HG02610 (cell line): Measurements from ENCODE around the gene NOS3.

Source experiments
- ATAC-seq: cut with Tn5 transposase; IDR thresholded peaks from one replicate; pipeline ENCODE4 v1.9.1; 2021; ENCODE audit warnings: mild to moderate bottlenecking, moderate library complexity; ENCODE audit not compliant: unreplicated experiment

The NOS3 gene

DNA sequence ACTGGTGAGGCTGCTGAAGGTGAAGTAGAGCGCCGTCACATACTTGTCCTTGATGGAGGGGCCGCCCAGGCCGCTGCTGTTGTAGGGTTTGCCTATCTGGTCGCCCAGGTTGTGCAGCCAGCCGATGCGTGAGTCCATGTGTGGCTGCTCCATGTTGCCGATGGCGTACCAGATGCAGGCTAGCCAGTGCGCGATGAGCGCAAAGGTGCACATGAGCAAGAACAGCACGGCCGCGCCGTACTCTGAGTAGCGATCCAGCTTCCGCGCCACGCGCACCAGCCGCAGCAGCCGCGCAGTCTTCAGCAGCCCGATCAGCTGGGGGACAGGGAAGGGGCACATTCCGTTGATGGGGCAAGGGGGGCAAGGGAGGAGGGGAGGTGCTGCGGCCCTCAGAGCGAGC lies 39.3 kb upstream of the NOS3 start:
- ATAC-seq, result no peak

DNA sequence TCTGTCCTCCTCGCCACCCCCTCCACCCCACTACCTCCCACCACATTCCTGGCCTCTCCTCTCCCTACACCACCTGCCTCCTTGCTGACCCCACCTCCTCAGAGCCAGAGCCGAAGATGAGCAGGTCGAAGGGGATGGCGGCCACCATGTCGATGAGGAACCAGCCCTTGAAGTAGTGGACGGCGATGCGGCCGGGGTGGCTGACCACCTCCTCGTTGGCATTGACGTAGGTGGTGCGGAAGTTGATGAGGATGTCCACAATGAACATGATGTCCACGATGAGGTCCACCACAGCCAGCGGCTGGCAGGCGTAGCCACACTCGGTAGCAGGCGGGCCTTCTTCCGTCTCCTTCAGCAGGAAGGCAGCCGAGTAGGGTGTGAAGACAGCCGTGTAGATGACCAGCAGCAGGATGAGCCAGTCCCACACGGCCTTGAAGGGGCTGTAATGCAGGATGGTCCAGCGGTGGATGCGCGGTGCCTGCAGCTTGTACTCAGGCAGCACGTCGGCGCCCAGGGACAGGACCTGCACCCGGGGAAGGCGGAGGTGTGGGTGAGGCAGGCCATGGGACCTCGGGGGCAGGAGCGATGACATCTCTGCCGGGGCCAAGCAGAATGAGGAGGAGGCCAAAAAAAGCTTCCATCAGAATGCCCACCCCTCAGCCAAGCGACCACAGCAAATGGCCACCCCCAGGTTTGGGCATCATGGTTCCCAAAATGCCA lies 38.3 kb upstream of the NOS3 start:
- no peak for ATAC-seq

DNA sequence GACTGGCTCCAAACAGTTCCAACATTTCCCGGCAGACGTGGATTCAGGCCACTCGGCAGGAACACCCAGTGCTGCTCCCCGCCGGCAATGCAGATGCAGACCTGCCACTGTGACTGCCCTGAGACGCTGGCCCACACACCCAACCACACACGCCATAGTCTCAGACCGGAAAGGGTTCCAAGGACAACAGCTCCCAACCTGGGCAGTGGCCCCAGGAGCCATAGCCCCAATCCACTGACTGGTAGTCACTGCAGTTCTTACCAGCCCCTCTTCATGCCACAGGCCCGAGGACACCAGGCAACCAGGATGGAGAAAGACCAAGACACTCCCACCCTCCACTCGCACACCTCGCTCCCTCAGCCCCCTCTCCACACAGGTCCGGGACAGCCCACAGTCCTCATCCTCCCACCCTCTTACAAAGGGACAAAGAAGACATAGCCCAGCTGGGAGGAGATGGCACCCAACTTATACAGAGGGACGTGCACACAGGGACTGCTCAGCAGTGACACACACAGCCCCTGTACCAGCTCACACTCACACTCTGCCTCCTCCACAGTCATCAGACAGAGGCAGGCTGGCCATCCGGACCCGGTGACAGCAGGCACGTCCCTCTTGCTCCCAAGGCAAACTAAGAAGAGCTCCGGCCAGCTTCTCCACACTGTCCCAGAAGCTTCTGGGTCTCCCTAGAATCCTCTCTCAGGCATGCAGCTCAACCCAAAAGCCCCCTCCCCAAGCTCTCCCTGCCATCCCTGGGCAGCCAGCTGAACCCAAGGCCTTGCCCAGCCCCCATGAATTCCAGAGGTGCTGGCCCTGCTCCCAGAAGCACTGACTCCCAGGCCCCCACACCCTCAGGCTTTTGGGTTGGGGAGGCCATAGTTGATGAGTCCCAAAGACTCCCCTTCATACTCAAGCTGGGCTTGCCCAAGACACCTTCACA lies 37.5 kb upstream of the NOS3 start:
- no peak for ATAC-seq

DNA sequence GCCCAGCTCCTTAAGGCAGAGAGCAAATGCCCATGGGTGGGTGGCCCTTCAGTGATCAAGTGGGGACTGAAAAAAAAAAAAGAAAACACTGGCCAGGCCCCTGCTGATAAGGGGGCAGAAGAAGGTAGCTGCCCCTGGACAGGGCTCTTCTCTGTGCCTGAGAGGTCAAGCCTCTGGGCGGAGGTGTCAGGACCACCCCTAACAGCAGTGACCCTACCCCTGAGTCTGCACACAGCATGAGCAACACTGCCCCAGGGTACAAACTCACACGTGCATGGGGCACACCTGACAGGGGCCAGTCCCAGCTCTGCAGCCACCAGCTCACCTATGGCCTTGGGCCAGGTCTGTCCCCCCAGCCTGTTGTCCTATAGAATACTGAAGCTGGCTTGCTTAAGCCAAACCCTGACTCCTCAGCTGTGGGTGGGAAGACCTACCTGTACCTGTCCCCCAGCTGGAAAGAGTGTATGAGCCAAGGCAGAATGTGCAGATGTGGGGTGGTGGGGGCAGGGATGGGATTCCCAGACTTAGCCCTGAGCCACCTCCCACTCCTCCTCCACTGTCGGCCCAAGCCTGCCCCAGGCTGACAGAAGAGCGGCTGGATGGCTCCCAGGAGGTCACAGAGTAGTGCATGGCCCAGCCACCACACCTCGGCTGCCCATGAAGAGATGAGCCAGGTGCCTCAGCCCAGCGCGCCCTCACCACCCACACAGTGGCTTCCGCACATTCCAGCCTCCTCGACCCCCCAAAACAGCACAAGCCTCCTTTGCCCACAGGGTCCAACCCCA lies 36.4 kb upstream of the NOS3 start:
- ATAC-seq, result no peak

DNA sequence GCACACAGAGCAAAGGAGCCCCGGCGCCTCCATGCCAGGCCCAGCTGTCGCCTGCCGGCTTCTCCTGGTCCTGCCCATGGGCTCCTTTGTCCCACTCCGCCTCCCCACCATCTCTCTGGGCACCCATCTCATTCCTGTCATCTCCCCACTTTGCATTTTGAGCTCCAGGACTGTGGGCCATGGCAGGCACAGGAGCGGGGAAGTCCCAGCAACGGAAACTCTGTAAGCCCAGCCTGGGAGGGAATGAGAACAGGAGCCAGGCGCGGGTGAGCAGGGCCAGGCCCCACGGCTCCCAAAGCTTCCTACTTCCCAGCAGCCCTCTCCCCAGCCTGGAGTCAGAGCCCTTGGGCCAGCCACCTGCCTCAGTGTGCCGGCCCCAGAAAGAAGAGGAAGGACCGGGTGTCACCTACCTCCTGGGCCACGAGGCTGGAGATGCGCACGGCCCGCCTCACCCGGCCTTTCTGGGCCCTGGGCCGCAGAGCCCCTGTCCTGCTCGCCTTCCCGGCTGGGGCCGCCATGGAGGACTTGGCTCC lies 35.8 kb upstream of the NOS3 start:
- no peak for ATAC-seq

DNA sequence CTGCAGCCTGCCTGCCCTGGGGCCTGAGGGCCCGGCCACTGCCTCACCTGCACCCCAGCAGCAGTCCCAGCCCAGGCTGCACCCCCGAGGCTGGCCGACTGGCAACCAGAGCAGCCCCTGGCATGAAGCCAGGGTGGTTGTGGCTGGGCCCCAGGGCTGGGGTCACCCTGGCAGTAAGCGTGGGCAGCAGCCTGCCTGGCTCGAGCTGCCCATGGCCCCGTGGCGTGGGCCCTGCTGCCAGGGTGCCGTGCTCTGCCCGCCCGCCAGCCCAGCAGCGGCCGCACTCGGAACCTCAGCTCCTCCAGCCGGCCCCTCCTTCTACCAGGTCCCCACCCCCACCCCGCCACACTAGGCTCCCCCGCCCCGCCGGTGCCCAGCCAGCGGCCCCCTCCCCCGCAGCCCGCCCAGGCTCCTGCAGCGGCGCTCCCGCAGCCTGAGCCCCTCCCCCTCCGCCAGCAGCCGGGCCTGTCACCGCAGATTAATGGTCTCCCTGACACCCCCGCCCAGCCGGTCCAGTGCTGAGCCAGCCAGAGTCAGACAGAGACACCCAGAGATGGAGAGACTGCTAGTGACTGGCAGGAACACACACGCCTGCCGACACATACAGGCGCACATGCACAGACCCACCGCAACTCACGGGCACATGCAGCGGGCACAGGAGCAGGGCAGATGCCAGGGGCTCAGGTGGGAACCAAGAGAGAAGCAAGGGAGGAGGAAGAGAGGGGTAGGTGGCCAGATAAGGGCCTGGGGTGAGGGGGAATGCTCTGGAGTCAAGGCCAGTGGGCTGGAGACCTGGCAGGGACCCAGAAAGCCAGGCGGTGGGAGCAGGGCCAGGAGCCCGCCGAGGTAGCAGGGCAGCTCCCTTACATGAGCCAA lies 35.1 kb upstream of the NOS3 start:
- no peak for ATAC-seq

DNA sequence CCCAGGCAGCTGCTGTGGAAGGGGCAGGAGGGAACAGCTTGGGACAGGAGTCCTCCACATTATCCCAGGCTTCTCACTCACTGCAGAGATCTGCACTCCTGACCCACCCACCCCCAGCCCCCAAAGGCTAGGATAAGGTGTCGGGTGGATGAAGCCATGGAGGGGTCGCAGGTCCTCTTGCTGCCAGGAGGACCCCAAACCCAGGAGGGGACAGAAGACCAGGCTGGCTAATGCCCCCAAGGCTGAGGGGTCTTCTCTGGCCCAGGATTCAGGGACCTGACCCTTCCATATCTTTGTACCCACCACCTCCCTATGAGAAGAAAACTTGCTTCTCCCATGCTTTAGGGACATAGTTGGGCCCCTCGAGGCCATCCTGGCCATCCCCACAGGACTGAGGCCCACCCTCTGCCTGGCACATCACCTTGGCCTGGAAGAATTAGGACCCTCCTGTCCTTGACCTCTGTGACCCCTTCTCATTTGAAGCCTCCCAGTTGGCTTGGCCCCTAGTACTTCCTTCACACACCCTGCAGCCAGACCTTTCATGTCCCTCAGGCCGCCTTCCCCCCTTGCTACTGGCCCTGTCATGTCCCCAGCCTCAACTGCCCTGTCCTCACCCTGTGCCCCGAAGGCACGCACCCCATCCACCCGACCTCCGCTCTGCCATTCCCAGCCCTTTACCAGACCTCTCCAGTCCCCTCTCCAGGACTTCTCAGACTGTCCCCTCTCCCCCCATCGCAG lies 34.3 kb upstream of the NOS3 start:
- ATAC-seq, result no peak

DNA sequence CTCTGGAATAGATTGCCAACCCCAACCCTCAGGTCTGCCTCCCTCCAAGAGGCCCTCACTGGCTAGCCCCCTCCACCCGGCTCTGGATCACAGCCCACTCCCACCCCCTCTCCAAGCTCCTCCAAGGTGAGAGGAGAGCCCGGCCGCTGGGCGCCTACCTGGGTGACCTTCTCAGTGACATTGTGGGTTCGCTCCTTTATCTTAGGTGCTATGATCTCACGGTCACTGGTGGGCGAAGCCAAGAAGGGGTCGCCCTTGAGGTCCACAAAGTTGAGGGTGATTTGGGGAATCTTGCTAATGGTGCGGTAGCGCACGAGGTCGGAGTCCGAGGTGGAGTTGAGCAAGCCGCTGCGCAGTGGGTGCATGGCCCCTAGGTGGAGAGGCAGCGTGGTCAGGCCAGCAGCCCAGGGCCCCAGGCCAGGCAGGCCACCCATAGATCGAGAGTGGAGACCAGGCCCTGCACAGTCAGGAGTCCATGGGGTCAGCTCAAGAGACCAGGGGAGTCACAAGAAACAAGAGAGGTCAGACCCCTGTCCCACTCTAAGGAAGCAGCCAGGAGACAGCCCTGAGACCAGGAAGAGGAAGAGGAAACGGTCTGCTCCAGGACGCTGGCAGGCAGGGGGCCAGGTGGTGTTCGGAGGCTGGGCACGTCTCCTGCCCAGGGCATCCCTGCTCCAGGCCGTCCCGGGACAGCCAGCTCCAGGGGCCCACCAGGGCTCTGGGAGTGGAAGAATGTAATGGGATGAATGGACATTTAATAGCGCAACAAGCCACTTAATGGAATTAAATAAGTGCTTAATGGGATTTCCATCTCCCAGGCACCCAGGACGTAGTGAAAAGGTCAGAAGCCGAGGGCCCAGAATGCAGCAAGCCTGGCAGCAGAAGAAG lies 33.4 kb upstream of the NOS3 start:
- ATAC-seq, result no peak

DNA sequence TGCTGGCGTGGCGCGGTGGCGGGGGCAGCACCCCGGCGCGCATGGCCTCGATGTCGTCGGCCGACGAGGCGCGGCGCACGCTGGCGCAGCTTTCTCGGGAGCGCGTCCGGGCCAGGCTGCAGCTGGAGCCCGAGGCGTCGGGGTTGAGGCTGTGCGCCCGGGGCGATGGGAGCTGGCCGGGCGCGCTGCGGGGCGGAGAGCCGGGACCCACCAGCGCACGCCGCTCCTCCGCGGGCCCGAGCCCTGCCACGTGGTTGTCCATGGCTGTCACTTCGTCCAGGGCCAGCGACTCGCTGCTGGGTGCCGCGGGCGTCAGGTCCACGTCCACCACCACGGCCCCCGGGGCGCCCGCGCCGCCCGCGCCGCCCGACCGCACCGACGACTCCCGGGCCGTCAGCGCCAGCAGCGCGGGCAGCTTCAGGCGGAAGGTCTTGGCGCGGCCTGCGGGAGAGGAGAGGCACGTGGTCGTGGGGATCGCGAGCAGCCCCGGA lies 32.7 kb upstream of the NOS3 start:
- ATAC-seq, result no peak

DNA sequence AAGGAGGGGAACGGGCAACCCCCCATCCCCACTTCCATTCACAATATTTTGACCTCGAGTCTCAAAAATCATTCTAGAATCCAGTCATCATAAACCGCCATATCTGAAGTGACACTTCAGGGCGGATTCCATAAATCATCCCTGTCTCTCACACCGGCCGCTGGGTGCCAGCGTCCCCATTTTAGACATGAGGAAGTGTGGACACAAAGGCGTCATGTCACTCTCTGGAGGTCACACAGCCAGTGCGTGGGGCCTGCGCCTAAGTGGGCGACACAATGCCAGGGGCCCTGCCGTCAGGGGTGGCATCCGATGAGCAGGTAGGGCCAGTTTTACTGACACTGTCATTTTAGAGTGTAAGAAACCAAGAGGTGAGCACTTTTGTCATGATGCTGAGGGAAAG lies 32.2 kb upstream of the NOS3 start:
- no peak for ATAC-seq

DNA sequence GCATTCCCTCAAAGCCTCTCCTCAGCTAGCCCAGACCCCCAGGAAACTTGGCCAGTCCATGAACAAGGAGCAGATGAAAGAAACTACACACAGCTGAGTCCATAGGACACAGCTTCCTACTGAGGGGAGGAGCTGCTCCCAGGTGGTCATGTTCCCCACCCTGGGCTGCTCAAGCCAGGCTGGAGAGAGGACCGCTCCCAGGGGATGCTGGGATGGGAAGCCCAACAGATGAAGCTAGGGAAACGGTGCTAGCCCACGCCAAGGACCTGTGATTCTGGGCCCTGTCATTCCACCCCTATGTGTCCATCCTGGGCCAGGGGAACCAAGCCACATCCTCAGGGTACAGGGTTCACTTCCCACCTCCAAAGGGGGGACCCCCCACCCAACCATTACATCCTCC lies 31.7 kb upstream of the NOS3 start:
- no peak for ATAC-seq

DNA sequence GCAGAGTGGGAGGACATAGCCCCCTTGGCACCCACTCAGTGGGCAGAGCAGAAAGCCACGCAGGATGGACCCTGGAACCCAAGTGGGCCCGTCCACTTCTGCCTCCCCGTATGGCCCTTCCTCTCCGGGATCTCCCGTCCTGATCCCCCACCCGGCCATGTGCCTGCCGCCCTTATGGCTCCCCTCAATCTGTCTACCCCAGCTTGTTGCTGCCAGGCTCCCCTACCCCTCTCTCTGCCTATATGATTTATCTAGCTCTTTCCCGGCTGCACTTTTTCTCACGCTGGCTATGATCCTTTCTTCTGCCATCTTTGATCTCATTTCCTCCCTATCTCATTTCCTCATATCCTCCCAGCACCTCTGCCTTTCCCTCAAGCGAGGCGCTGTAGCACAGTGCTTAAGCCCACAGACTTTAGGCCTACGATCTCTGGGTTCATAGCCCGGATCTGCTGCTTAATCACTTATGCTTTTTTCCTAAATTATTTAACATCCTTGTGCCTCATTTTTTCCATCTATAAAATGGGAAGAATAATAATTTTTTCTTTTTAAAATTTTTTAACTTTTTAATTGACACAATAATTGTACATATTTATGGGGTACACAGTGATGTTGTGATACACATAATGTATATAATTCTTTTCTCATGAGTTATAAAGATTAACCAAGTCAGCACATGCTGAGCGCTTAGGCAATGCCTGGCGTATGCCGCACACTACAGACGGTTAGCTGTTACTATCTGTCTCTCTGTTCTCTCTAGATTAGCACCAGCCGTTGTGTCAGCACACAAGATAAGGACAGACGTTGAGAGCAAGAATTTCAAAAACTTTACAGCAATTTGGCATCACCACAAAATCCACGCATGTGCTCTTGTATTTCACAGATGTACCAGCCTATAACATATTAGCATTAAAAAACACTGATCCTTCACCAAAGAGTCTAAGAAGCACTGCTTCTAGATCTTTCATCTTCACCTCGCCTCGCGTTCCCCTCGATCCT lies 30.8 kb upstream of the NOS3 start:
- ATAC-seq, result no peak

DNA sequence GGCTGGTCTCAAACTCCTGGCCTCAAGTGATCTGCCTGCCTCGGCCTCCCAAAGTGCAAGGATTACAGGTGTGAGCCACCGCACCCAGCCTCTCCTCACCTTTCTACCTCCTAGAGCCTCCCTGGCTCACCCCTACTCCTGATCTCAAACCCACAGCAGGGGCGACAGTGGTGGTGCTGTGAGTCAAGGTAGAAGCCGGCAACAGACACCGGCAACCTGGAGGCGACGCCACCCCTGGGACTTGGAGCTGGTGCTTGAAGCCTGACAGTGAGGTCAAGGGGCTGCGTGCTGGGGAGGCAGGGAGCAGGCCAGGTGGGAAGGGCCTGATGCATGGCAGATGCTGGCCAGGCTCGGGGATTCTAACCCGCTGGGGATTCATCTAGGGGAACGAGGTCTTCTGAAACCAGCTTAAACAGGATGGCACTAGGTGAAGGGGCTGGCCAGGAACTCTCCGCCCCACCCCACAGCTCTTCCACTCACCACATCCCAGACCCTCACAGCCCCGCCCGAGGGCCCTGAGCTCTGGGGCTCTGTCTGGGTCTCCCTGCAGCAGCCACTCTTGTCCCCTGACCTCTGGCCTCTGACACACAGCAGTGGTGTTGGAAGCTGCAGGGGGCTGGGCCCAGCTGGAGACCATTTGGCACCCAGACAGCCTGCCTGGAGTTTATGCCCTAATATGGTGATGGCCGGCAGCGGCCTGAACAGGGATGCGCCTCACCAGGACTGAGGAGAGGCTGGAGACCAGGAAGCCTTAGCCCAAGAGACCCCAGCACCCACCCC lies 29.1 kb upstream of the NOS3 start:
- no peak for ATAC-seq

DNA sequence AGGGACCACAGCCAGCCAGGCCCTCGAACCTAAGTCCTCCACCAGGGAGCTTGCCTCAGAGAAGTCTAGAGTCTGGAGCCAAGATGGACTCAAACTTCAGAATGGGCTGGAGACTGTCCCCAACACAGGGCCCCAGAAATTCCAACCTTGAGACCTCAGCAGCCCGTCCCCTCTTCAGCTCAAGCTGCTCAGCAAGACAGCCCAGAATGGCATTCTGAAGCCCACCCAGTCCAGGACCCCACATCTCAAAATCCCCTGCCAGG lies 28.6 kb upstream of the NOS3 start:
- ATAC-seq, result no peak

DNA sequence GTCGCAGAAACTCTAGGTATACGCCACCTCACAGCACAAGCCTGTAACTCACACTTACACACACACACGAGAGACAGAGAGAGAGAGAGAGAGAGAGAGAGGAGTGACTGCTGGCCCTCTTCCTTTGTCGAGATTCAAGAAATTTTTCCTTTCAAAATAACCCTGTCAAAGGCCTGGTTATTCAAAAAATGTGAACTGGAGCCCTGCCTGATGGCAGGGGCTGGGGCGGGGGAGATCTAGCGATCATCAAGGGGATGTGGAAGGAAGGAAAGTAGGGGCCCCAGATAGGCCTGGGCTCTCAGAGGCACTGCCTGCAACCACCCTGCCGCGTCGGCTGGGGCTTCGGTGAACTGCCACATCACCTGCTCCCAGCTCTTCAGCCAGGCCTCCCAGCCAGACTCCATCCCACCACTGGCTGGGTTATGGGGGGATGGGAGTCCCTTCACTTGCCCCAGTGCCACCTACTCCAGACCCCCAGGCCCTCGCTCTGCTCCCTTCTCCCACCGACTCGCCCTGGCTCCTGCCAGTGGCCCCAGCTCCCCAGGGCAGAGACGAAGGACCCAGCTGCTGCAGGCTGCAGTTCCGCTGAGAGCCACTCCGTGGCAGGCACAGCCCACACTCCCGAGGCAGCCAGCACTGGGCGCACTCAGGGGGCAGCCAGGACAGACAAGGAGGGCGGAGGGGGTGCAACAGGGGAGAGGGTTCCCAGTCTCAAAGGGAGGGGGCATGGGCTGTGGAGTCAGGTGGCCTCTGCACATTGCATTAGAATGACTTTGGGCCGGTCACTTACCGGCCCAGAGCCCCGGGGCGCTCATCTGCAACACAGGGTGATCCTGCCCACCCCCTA lies 28.0 kb upstream of the NOS3 start:
- ATAC-seq, result peak; percentile 72
